ENCODE results near the gene ZNF808. TPM values are rescaled to one million over a fixed set of nuclear protein-coding genes. Genes with fewer than 3 reads are reported as not detected.
A peak's percentile ranks its signal among the peaks of the same experiment; 100 is the strongest.
"Not testable (repeated sequence)": the region's sequence is repeated elsewhere in the genome, so short reads cannot be mapped to it uniquely, and the experiment has no call there.

ZNF808 gene
- total RNA-seq, 1 donor from 2014 or later = 37.4 TPM

- no peaks in the 10 kb centered on the region for H3K36me3 Mint-ChIP-seq
- TF ChIP-seq CTCF (conservative IDR thresholded peaks at IDR 0.05) = no peak
- no peak overlapping the region for H3K27ac Mint-ChIP-seq
- H3K4me1 Mint-ChIP-seq (ENCODE audit: unreplicated experiment) = peaks cover 4% of the 10 kb centered on the region
- DNase-seq (ENCODE audit: extremely low spot score, unreplicated experiment) = no peak
- H3K4me3 Mint-ChIP-seq = no peak overlapping the region
- no peaks in the 10 kb centered on the region for H3K9me3 Mint-ChIP-seq
- H3K27me3 Mint-ChIP-seq = peaks cover 19% of the 10 kb centered on the region
These were observed 33.0 kb upstream of the ZNF808 start for GRCh38 chr19:52494518-52494917.

DNA sequence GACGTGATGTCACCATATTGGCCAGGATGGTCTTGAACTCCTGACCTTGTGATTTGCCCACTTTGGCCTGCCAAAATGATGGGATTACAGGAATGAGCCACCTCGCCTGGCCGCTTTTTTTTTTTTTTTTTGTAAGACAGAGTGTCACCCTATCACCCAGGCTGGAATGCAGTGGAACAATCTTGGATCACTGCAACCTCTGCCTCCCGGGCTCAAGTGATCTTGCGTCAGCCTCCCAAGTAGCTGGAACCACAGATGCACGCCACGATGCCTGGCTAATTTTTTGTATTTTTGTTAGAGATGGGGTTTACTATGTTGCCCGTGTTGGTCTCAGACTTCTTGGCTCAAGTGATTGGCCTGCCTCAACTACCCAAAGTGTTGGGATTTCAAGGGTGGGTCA is 28.9 kb upstream of the ZNF808 start:
- Mint-ChIP-seq H3K27ac (no peak overlapping the region), H3K36me3 (no peaks in the 10 kb centered on the region), H3K4me1 (ENCODE audit: unreplicated experiment) (no peaks in the 10 kb centered on the region), H3K9me3 (no peaks in the 10 kb centered on the region), H3K27me3 (peaks cover 11% of the 10 kb centered on the region), H3K4me3 (no peak overlapping the region)
- DNase-seq (ENCODE audit: extremely low spot score, unreplicated experiment) = no peak
- TF ChIP-seq CTCF (conservative IDR thresholded peaks at IDR 0.05) = no peak

- H3K9me3 Mint-ChIP-seq; H3K27me3 Mint-ChIP-seq; DNase-seq (ENCODE audit: extremely low spot score, unreplicated experiment); H3K4me1 Mint-ChIP-seq (ENCODE audit: unreplicated experiment); H3K36me3 Mint-ChIP-seq; H3K4me3 Mint-ChIP-seq; H3K27ac Mint-ChIP-seq: not testable (repeated sequence)
These were observed 27.0 kb upstream of the ZNF808 start for GRCh38 chr19:52500474-52500873.

- H3K4me3 Mint-ChIP-seq; H3K27ac Mint-ChIP-seq; H3K36me3 Mint-ChIP-seq; DNase-seq (ENCODE audit: extremely low spot score, unreplicated experiment); H3K9me3 Mint-ChIP-seq; H3K4me1 Mint-ChIP-seq (ENCODE audit: unreplicated experiment); H3K27me3 Mint-ChIP-seq: not testable (repeated sequence)
These were observed 26.5 kb upstream of the ZNF808 start for GRCh38 chr19:52500991-52501390.

GRCh38 chr19:52507266-52507665 is 20.2 kb upstream of the ZNF808 start:
- Mint-ChIP-seq H3K4me3 (no peak overlapping the region), H3K4me1 (ENCODE audit: unreplicated experiment) (no peaks in the 10 kb centered on the region), H3K9me3 (peaks cover 12% of the 10 kb centered on the region)

DNA sequence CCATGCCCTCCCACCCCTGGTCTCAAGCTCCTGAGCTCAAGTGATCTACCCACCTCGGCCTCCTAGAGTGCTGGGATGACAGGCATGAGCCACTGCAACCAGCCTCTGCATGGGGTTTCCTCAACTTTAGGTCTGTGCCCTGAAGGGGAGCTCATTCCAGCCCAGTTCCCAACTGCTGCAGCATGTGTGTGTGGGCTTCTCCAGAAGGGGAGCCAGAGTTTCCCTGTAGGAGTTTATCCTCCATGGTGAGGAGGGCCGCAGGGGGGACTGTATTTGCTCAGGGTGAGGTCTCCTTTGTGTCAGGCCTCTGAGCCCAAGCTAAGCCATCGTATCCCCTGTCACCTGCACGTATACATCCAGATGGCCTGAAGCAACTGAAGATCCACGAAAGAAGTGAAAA is 11.3 kb upstream of the ZNF808 start:
- TF ChIP-seq CTCF (conservative IDR thresholded peaks at IDR 0.05) = no peak
- peaks cover 6% of the 10 kb centered on the region for H3K36me3 Mint-ChIP-seq

More at GRCh38 chr19:52507266-52507665, 20.2 kb upstream of the ZNF808 start:
- Mint-ChIP-seq H3K27ac (no peak overlapping the region), H3K27me3 (no peaks in the 10 kb centered on the region), H3K36me3 (peaks cover 6% of the 10 kb centered on the region)
- no peak for TF ChIP-seq CTCF (conservative IDR thresholded peaks at IDR 0.05)
- no peak for DNase-seq (ENCODE audit: extremely low spot score, unreplicated experiment)

GRCh38 chr19:52518646-52519045 is 8.8 kb upstream of the ZNF808 start:
- Mint-ChIP-seq H3K27me3 (no peaks in the 10 kb centered on the region), H3K4me1 (ENCODE audit: unreplicated experiment) (peaks cover 26% of the 10 kb centered on the region), H3K27ac (peak overlapping the region; percentile 56), H3K36me3 (no peaks in the 10 kb centered on the region), H3K9me3 (no peaks in the 10 kb centered on the region), H3K4me3 (no peak overlapping the region)
- TF ChIP-seq CTCF (conservative IDR thresholded peaks at IDR 0.05) = no peak
- DNase-seq (ENCODE audit: extremely low spot score, unreplicated experiment) = no peak

More for the DNA sequence above, 11.3 kb upstream of the ZNF808 start:
- no peak for DNase-seq (ENCODE audit: extremely low spot score, unreplicated experiment)
- Mint-ChIP-seq H3K4me3 (no peak overlapping the region), H3K27ac (no peak overlapping the region), H3K27me3 (no peaks in the 10 kb centered on the region), H3K4me1 (ENCODE audit: unreplicated experiment) (peaks cover 25% of the 10 kb centered on the region), H3K9me3 (peaks cover 13% of the 10 kb centered on the region)

GRCh38 chr19:52519175-52519574 is 8.3 kb upstream of the ZNF808 start:
- Mint-ChIP-seq H3K4me1 (ENCODE audit: unreplicated experiment) (peaks cover 26% of the 10 kb centered on the region), H3K27ac (peak overlapping the region; percentile 54)
- not testable (repeated sequence) for H3K27me3 Mint-ChIP-seq; H3K9me3 Mint-ChIP-seq; DNase-seq (ENCODE audit: extremely low spot score, unreplicated experiment); H3K4me3 Mint-ChIP-seq; H3K36me3 Mint-ChIP-seq

Measured in type B pancreatic cell (in vitro differentiated cells).